HepG2 (cell line): ENCODE results near the gene KDM6B. TPM values are rescaled to one million over a fixed set of nuclear protein-coding genes. Genes with fewer than 3 reads are reported as not detected.

ENCODE experiments used
- ATAD3A ChIP-seq: sonication (generic); formaldehyde crosslinking; IDR thresholded peaks from 2 replicates; pipeline ENCODE4 v1.4.0; 2020; ENCODE audit warnings: missing genetic modification reagents
- ATF6 ChIP-seq: sonication (generic); formaldehyde crosslinking; conservative IDR thresholded peaks from 2 replicates; pipeline ENCODE4 v1.4.0; 2020; ENCODE audit warnings: missing genetic modification reagents
- BHLHE40 ChIP-seq: IDR thresholded peaks from 2 replicates; pipeline ENCODE4 v1.6.1; 2011; ENCODE audit warnings: low read length, improper control_type of control experiment
- CENPBD1 ChIP-seq: sonication (generic); formaldehyde crosslinking; IDR thresholded peaks from 2 replicates; pipeline ENCODE4 v1.8.0; 2022; ENCODE audit warnings: missing genetic modification reagents, low read depth, mild to moderate bottlenecking, borderline replicate concordance
- DPF2 ChIP-seq: sonication (generic); formaldehyde crosslinking; IDR thresholded peaks from 2 replicates; pipeline ENCODE4 v1.4.0; 2020; ENCODE audit warnings: mild to moderate bottlenecking, low read depth, missing genetic modification reagents, borderline replicate concordance
- EZH2 ChIP-seq: conservative IDR thresholded peaks from 2 replicates; pipeline ENCODE4 v1.6.1; 2012; ENCODE audit warnings: mild to moderate bottlenecking, low read depth, low read length, moderate library complexity
- FOSL2 ChIP-seq: sonication (generic); formaldehyde crosslinking; IDR thresholded peaks from 2 replicates; pipeline ENCODE4 v1.4.0; 2020; ENCODE audit warnings: missing genetic modification reagents
- IRF1 ChIP-seq: sonication (generic); formaldehyde crosslinking; IDR thresholded peaks from 2 replicates; pipeline ENCODE4 v1.4.0; 2020; ENCODE audit warnings: low read depth, mild to moderate bottlenecking, missing genetic modification reagents
- MED13 ChIP-seq: sonication (generic); formaldehyde crosslinking; IDR thresholded peaks from 2 replicates; pipeline ENCODE4 v1.5.0; 2020; ENCODE audit warnings: missing genetic modification reagents
- NAIF1 ChIP-seq: sonication (generic); formaldehyde crosslinking; IDR thresholded peaks from 2 replicates; pipeline ENCODE4 v1.5.0; 2020; ENCODE audit warnings: mild to moderate bottlenecking, missing genetic modification reagents, borderline replicate concordance
- PITX1 ChIP-seq: sonication (generic); formaldehyde crosslinking; IDR thresholded peaks from 2 replicates; pipeline ENCODE4 v1.5.1; 2020; ENCODE audit warnings: mild to moderate bottlenecking, missing genetic modification reagents
- RAD51 ChIP-seq: fragments of 450-650 bp; IDR thresholded peaks from 2 replicates; pipeline ENCODE4 v1.6.1; 2016; ENCODE audit warnings: borderline replicate concordance
- RARA ChIP-seq: IDR thresholded peaks from 2 replicates; pipeline ENCODE4 v1.6.1; 2016; ENCODE audit warnings: missing genetic modification reagents, missing compliant biosample characterization
- SAP130 ChIP-seq: IDR thresholded peaks from 2 replicates; pipeline ENCODE4 v1.6.1; 2016; ENCODE audit warnings: low read depth
- SMC3 ChIP-seq: IDR thresholded peaks from 2 replicates; pipeline ENCODE4 v1.6.1; 2011; ENCODE audit warnings: low read length, improper control_type of control experiment
- SRF ChIP-seq: IDR thresholded peaks from 2 replicates; pipeline ENCODE4 v1.6.1; 2011; ENCODE audit warnings: mild to moderate bottlenecking, low read depth, low read length, moderate library complexity
- TFAP4 ChIP-seq: sonication (generic); IDR thresholded peaks from 2 replicates; pipeline ENCODE4 v1.6.1; 2016; ENCODE audit warnings: low read depth, borderline replicate concordance
- ZBTB26 ChIP-seq: IDR thresholded peaks from 2 replicates; pipeline ENCODE4 v1.6.1; 2016; ENCODE audit warnings: missing compliant biosample characterization, missing genetic modification reagents, borderline replicate concordance
- ZBTB7B ChIP-seq: sonication (generic); formaldehyde crosslinking; IDR thresholded peaks from 2 replicates; pipeline ENCODE4 v1.4.0; 2020; ENCODE audit warnings: missing genetic modification reagents
- ZNF281 ChIP-seq: sonication (generic); formaldehyde crosslinking; IDR thresholded peaks from 2 replicates; pipeline ENCODE4 v1.4.0; 2020; ENCODE audit warnings: missing genetic modification reagents, borderline replicate concordance
- ZNF740 ChIP-seq: sonication (generic); formaldehyde crosslinking; IDR thresholded peaks from 2 replicates; pipeline ENCODE4 v1.4.0; 2020; ENCODE audit warnings: missing genetic modification reagents
- ZNF776 ChIP-seq: sonication (generic); formaldehyde crosslinking; IDR thresholded peaks from 2 replicates; pipeline ENCODE4 v1.4.0; 2020; ENCODE audit warnings: mild to moderate bottlenecking, missing genetic modification reagents
- polyA plus RNA-seq, 8 experiments: library from polyadenylated mRNA; depleted of rRNA in 3 of 8; stranded (reverse) in 7 of 8; unstranded in 1 of 8; fragments of >200 nt; fragmentation: Illumina TruSeq in 4 of 8; extraction: Trizol in 4 of 8; gene quantifications; 2 replicates each; pipeline versions ENCODE4 v1.2.1 to v1.2.3, GENCODE V29; 2011 to 2016; ENCODE audit warnings: low read depth in 4 of 8, missing spikeins in 1 of 8, mixed read lengths in 1 of 8; ENCODE audit not compliant: insufficient read depth in 1 of 8
- total RNA-seq, 5 experiments: library from RNA; depleted of rRNA; stranded (reverse); fragments of >200 nt; fragmentation: Illumina TruSeq; extraction: Trizol; gene quantifications; 2 replicates each; pipeline ENCODE4 v1.2.3, GENCODE V29; 2016; ENCODE audit warnings: low read depth in 1 of 5

Gene KDM6B
- total and polyA plus RNA-seq, 2 of the 13 experiments (the other 11 are each of a cell fraction or from before 2014, with no cell fraction given) = 1.3 to 2.1 TPM

- TF ChIP-seq IRF1 (CRISPR knock-in tag) = no peak
- TF ChIP-seq BHLHE40 = no peak
- peak; percentile 23; the same call in 1 of the 2 replicates for TF ChIP-seq ZNF740 (CRISPR knock-in tag)
- no peak; the same call in 1 of the 2 replicates for TF ChIP-seq FOSL2
- no peak for TF ChIP-seq NAIF1
- TF ChIP-seq TFAP4 = no peak
- TF ChIP-seq ZNF281 (CRISPR knock-in tag) = no peak
- no peak for TF ChIP-seq DPF2 (CRISPR knock-in tag)
- no peak for TF ChIP-seq RAD51
- no peak for TF ChIP-seq ZBTB26 (CRISPR knock-in tag)
- no peak for TF ChIP-seq ATAD3A (CRISPR knock-in tag)
- TF ChIP-seq ZBTB7B (CRISPR knock-in tag) = no peak
- peak; percentile 87 for TF ChIP-seq SAP130
- TF ChIP-seq PITX1 (CRISPR knock-in tag) = 0 out of 2 replicates have a peak, but pooled peaks have one; percentile 2
- peak; percentile 41; the same call in 1 of the 2 replicates for TF ChIP-seq ZNF776 (CRISPR knock-in tag)
- TF ChIP-seq RARA (CRISPR knock-in tag) = 0 out of 2 replicates have a peak, but pooled peaks have one; percentile 17
- no peak for TF ChIP-seq SRF
- TF ChIP-seq EZH2 = no peak
- no peak; the same call in 1 of the 2 replicates for TF ChIP-seq SMC3
- no peak for TF ChIP-seq ATF6 (CRISPR knock-in tag)
- no peak for TF ChIP-seq MED13 (CRISPR knock-in tag)
- no peak for TF ChIP-seq CENPBD1 (CRISPR knock-in tag)
These were observed at the start of gene KDM6B (continued) for GRCh38 chr17:7833795-7834541.
